Measurements from ENCODE around the gene SOX13.
A peak's percentile ranks its signal among the peaks of the same experiment; 100 is the strongest.

SOX13 gene

GRCh38 chr1:204171751-204172178 lies 98.8 kb downstream of the SOX13 start:
- no peak for DNase-seq
- Histone ChIP-seq H3K9me3 (ENCODE audit: control extremely low read depth in 1 of 5, control insufficient read depth in 4 of 5, insufficient read depth in 2 of 5, low read depth in 1 of 5, low read length in 4 of 5) (peaks cover 9 to 25% (median 11%) of the 10 kb centered on the region in 5 experiments), H3K27ac (ENCODE audit: insufficient read depth in 1 of 2, low read depth in 1 of 2, low read length in 2 of 2, poor library complexity in 1 of 2, severe bottlenecking in 2 of 2) (no peak overlapping the region), H3K4me3 (ENCODE audit: control insufficient read depth in 1 of 7, extremely low read depth in 1 of 7, insufficient read depth in 4 of 7, low read depth in 2 of 7, low read length in 6 of 7) (no peak overlapping the region), H3K4me1 (ENCODE audit: control extremely low read depth in 1 of 4, control insufficient read depth in 4 of 4, insufficient read depth in 4 of 4, low read length in 3 of 4) (peaks cover 0 to 7% (median 4%) of the 10 kb centered on the region in 4 experiments), H3K36me3 (ENCODE audit: control insufficient read depth in 4 of 4, insufficient read depth in 4 of 4, low read length in 3 of 4) (no peaks in the 10 kb centered on the region), H3K27me3 (replicated peaks in 2 of 5; ENCODE audit: control insufficient read depth in 4 of 5, insufficient read depth in 5 of 5, low read length in 4 of 5) (no peaks in the 10 kb centered on the region)
- 85% methylated on average over 4 of the region's 4 CpGs for WGBS (ENCODE audit: insufficient coverage)
- ChIA-PET CTCF (interaction anchor here (1.1 to 19.3 kb wide), 5 partner anchors 18 to 192 kb away, joined by 4 to 265 read pairs (median 4); partner anchors contain the start of gene GOLT1A), POLR2A (interaction anchor here (0.6 kb wide), 1 partner anchor 898 kb away, joined by 4 read pairs; no protein-coding TSS in a partner anchor)

DNA sequence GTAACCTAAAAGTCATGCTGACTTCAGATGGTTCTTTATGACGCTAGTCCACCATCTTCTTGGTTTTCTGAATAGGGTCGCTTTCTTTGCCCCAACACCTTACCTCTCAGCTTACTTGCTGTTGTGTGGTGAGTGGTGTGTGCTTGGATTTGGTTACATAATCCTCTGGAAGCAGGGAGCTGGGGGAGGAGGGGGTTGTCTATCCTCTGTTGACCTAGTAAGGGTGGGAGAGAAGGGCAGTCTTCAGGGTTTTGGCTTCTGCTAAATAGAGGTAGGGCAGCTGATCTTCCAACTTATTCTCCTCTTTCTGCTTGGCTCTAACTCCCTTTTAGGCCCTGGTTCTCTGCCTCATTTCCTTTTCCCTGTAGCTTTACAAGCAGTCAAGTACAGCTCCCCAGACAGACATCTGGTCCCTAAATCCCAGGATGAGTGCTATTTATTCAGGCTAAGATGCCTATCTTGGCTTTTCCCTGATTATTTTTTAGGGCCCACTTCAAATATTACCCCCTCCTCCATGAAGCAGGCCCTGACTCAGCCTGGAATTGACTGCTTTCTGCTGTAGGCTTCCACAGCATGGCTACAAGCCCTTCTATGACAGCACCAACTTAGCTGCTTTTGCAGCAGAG lies 99.6 kb downstream of the SOX13 start:
- ChIA-PET CTCF (interaction anchor here (1.1 to 19.3 kb wide), 6 partner anchors 7 to 42 kb away, joined by 3 to 265 read pairs (median 56); partner anchors contain the start of genes GOLT1A and REN), POLR2A (no interaction called here)
- H3K9me3 ChIP-seq (ENCODE audit: control extremely low read depth in 1 of 5, control insufficient read depth in 4 of 5, insufficient read depth in 2 of 5, low read depth in 1 of 5, low read length in 4 of 5) = peaks cover 9 to 25% (median 11%) of the 10 kb centered on the region in 5 experiments
- no peak overlapping the region for H3K27ac ChIP-seq (ENCODE audit: insufficient read depth in 1 of 2, low read depth in 1 of 2, low read length in 2 of 2, poor library complexity in 1 of 2, severe bottlenecking in 2 of 2)
- H3K4me1 ChIP-seq (ENCODE audit: control extremely low read depth in 1 of 4, control insufficient read depth in 4 of 4, insufficient read depth in 4 of 4, low read length in 3 of 4) = peaks cover 0 to 14% (median 11%) of the 10 kb centered on the region in 4 experiments
- H3K36me3 ChIP-seq (ENCODE audit: control insufficient read depth in 4 of 4, insufficient read depth in 4 of 4, low read length in 3 of 4) = no peaks in the 10 kb centered on the region
- no peak overlapping the region for H3K4me3 ChIP-seq (ENCODE audit: control insufficient read depth in 1 of 7, extremely low read depth in 1 of 7, insufficient read depth in 4 of 7, low read depth in 2 of 7, low read length in 6 of 7)
- no peaks in the 10 kb centered on the region for H3K27me3 ChIP-seq (replicated peaks in 2 of 5; ENCODE audit: control insufficient read depth in 4 of 5, insufficient read depth in 5 of 5, low read length in 4 of 5)
- DNase-seq = no peak
- no CpG with 5 or more reads among the region's 2 CpGs for WGBS (ENCODE audit: insufficient coverage)

- H3K27me3 ChIP-seq (replicated peaks in 2 of 5; ENCODE audit: control insufficient read depth in 4 of 5, insufficient read depth in 5 of 5, low read length in 4 of 5) = no peaks in the 10 kb centered on the region
- CTCF ChIA-PET = interaction anchor here (0.9 to 19.3 kb wide), 4 partner anchors 10 to 30 kb away, joined by 3 to 265 read pairs (median 58); partner anchors contain the start of gene REN
- POLR2A ChIA-PET = no interaction called here
Measured at GRCh38 chr1:204174958-204175357, 102.0 kb downstream of the SOX13 start.

DNA sequence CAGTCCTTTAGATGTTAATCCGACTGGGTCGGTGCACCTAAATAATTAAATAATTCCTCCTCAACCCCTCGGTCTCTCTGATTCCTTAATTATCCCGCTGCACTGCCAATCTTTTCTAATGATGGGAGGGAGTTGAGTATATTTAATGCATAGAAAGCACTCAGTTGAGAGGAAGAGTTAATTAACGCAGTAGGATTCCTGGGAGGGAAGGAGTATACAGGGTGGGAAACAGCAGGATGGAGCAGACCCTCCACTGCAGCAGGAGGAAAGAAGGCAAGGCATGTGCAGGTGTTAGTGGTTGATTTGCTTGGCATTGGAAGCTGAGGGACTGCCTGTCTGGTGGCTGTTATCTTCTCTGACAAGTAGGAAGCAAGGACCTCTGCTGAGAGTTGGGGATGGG lies 103.1 kb downstream of the SOX13 start:
- 100% methylated on average over 1 of the region's 5 CpGs for WGBS (ENCODE audit: insufficient coverage)
- no peak overlapping the region for H3K27ac ChIP-seq (ENCODE audit: insufficient read depth in 1 of 2, low read depth in 1 of 2, low read length in 2 of 2, poor library complexity in 1 of 2, severe bottlenecking in 2 of 2)
- H3K9me3 ChIP-seq (ENCODE audit: control extremely low read depth in 1 of 5, control insufficient read depth in 4 of 5, insufficient read depth in 2 of 5, low read depth in 1 of 5, low read length in 4 of 5) = peaks cover 0 to 8% (median 3%) of the 10 kb centered on the region in 5 experiments
- no peaks in the 10 kb centered on the region for H3K36me3 ChIP-seq (ENCODE audit: control insufficient read depth in 4 of 4, insufficient read depth in 4 of 4, low read length in 3 of 4)
- no peak for DNase-seq
- ChIA-PET CTCF (interaction anchor here (0.6 to 19.3 kb wide), 9 partner anchors 11 to 223 kb away, joined by 3 to 265 read pairs (median 3); partner anchors contain the start of gene REN), POLR2A (interaction anchor here (1.0 kb wide), 1 partner anchor 9 kb away, joined by 4 read pairs; no protein-coding TSS in a partner anchor)
- no peak overlapping the region for H3K4me3 ChIP-seq (ENCODE audit: control insufficient read depth in 1 of 7, extremely low read depth in 1 of 7, insufficient read depth in 4 of 7, low read depth in 2 of 7, low read length in 6 of 7)
- H3K27me3 ChIP-seq (replicated peaks in 2 of 5; ENCODE audit: control insufficient read depth in 4 of 5, insufficient read depth in 5 of 5, low read length in 4 of 5) = no peaks in the 10 kb centered on the region
- H3K4me1 ChIP-seq (ENCODE audit: control extremely low read depth in 1 of 4, control insufficient read depth in 4 of 4, insufficient read depth in 4 of 4, low read length in 3 of 4) = peaks cover 0 to 30% (median 26%) of the 10 kb centered on the region in 4 experiments

More at GRCh38 chr1:204174958-204175357, 102.0 kb downstream of the SOX13 start:
- Histone ChIP-seq H3K36me3 (ENCODE audit: control insufficient read depth in 4 of 4, insufficient read depth in 4 of 4, low read length in 3 of 4) (no peaks in the 10 kb centered on the region), H3K4me1 (ENCODE audit: control extremely low read depth in 1 of 4, control insufficient read depth in 4 of 4, insufficient read depth in 4 of 4, low read length in 3 of 4) (peaks cover 0 to 30% (median 26%) of the 10 kb centered on the region in 4 experiments), H3K27ac (ENCODE audit: insufficient read depth in 1 of 2, low read depth in 1 of 2, low read length in 2 of 2, poor library complexity in 1 of 2, severe bottlenecking in 2 of 2) (no peak overlapping the region), H3K4me3 (ENCODE audit: control insufficient read depth in 1 of 7, extremely low read depth in 1 of 7, insufficient read depth in 4 of 7, low read depth in 2 of 7, low read length in 6 of 7) (no peak overlapping the region), H3K9me3 (ENCODE audit: control extremely low read depth in 1 of 5, control insufficient read depth in 4 of 5, insufficient read depth in 2 of 5, low read depth in 1 of 5, low read length in 4 of 5) (peaks cover 5 to 14% (median 8%) of the 10 kb centered on the region in 5 experiments)
- WGBS (ENCODE audit: insufficient coverage) = 95% methylated on average over 2 of the region's 3 CpGs
- no peak for DNase-seq

GRCh38 chr1:204177133-204177532 lies 104.2 kb downstream of the SOX13 start:
- Histone ChIP-seq H3K27ac (ENCODE audit: insufficient read depth in 1 of 2, low read depth in 1 of 2, low read length in 2 of 2, poor library complexity in 1 of 2, severe bottlenecking in 2 of 2) (no peak overlapping the region), H3K36me3 (ENCODE audit: control insufficient read depth in 4 of 4, insufficient read depth in 4 of 4, low read length in 3 of 4) (no peaks in the 10 kb centered on the region), H3K27me3 (replicated peaks in 2 of 5; ENCODE audit: control insufficient read depth in 4 of 5, insufficient read depth in 5 of 5, low read length in 4 of 5) (no peaks in the 10 kb centered on the region), H3K4me3 (ENCODE audit: control insufficient read depth in 1 of 7, extremely low read depth in 1 of 7, insufficient read depth in 4 of 7, low read depth in 2 of 7, low read length in 6 of 7) (no peak overlapping the region), H3K9me3 (ENCODE audit: control extremely low read depth in 1 of 5, control insufficient read depth in 4 of 5, insufficient read depth in 2 of 5, low read depth in 1 of 5, low read length in 4 of 5) (peaks cover 0 to 5% (median 0%) of the 10 kb centered on the region in 5 experiments), H3K4me1 (ENCODE audit: control extremely low read depth in 1 of 4, control insufficient read depth in 4 of 4, insufficient read depth in 4 of 4, low read length in 3 of 4) (peaks cover 0 to 32% (median 26%) of the 10 kb centered on the region in 4 experiments)
- POLR2A ChIA-PET = no interaction called here
- 20% methylated on average over 4 of the region's 4 CpGs for WGBS (ENCODE audit: insufficient coverage)
- CTCF ChIA-PET = interaction anchor here (0.7 to 19.3 kb wide), 7 partner anchors 12 to 119 kb away, joined by 3 to 265 read pairs (median 7); partner anchors contain the start of gene REN
- DNase-seq = peak; percentile 49 to 68 (median 56)

Measured in common myeloid progenitor, CD34-positive (primary cell).